HG02571 (cell line): ENCODE results near the gene KCNH3.
"Not testable (repeated sequence)": the region's sequence is repeated elsewhere in the genome, so short reads cannot be mapped to it uniquely, and the experiment has no call there.

Experiments used
- ATAC-seq: cut with Tn5 transposase; IDR thresholded peaks from one replicate; pipeline ENCODE4 v1.9.1; 2021; ENCODE audit warnings: mild to moderate bottlenecking, moderate library complexity; ENCODE audit not compliant: unreplicated experiment

Gene KCNH3

DNA sequence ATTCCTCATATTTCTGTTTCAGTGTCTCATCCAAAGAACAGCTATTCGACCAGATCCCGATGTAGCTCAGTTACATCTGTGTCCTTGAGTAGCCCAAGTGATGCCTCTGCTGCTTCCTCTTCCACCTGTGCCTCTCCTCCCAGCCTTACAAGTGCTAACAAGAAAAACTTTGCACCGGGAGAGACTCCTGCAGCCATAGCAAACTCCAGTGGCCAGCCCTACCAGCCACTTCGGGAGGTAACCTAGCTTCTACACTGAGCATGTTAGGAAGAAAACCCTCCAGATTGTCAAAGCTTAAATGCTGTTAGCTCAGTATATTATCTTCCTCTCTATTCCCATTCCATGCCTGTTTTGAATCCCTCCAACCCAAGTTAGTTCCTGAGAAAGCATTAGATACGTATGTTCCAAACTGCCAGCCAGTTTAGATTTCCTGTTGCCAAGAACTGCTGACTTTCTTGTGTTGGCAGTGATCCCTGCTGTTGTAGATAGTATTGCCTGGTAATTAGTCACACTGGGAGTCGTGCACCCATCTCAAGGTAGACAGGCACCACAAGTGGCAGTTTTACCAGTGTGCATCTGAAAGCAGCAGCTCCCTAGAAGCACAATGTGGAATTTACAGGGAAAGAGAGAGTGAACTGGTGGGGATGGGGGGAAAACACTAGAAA, 14.0 kb upstream of the KCNH3 start:
- ATAC-seq = no peak

DNA sequence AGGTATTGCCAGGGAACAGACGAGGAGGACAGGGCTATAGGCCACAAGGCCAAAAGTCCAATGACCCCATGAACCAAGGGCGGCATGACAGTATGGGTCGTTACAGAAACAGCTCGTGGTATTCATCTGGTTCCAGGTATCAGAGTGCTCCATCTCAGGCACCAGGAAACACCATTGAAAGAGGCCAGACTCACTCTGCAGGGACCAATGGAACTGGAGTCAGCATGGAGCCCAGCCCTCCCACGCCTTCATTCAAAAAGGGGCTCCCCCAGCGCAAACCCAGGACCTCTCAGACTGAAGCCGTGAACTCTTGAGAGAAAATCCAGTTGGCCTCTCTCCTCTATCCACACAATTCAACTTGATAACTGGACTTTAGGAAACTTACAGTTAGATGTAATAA, 12.9 kb upstream of the KCNH3 start:
- no peak for ATAC-seq

DNA sequence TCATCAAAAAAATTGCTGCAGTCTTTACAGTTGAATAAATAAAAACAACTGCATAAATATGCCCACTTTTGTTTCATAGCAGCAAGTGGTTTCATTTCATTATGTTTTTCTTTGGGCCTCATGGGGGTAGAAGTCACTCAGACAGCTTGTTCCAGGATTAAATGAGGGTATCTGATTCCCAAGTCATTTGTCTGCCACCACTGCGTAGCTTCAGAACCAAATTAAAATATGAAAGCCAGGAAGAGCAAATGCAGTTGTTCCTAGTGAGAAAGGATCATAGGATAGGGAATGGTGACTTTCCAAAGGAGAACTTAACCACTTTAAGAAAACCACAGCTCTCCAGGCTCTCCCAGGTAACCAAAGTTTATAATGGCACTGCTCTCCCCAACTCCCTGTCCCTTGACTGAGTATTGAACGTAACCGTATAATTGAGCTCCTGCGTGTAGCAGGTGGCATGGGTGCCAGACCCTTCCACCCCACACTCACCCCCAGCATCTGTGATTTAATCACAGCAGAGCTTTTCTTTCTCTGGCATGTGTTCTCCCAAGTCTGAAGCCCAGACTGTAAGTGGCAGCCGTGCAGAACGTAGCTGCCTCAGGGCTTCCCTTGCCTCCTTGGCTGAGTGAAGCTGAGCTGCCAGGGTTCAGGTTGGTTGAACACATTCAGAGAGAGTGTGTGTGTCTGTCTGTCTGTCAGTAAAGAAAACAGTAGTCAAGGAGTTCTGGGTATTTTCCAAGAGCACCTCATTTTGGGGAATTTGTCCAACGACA, 11.3 kb upstream of the KCNH3 start:
- no peak for ATAC-seq

DNA sequence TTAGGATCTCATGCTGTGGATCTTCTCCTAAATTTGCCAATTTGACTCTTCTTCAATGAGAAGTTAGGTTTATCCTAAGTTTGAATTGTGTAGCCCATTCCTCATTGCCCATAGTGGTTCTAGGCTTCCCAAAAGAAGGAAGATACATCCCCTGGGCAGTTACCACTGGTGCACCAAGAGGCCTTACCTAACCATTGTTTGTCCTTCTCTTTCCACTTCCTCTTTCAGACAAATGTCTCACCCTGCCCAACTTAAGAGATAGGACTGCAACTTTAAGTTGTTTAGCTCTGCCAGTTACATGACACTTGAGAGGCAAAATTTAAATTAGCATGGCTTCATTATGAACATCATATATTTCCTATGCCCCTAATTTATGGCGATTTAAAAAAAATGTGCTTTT, 9.4 kb upstream of the KCNH3 start:
- no peak for ATAC-seq

DNA sequence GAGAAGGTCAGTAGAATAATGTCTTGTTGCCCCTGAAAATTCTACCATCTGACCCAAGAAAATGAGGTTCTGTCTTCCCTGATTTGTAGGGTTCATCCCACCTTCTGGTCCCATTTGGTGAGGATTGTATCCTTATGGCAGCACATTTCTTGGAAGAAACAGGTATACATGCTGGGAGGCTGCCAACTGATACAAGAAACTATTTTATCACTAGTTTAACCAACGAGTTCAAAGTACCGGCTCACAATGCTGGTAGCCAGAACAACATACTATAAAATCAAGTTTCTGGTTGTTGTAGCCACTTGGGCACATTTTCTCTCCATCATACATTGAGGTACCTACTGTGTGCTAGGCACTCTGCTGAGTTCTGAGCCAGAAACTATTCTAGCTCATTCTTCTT, 7.1 kb upstream of the KCNH3 start:
- ATAC-seq = no peak

DNA sequence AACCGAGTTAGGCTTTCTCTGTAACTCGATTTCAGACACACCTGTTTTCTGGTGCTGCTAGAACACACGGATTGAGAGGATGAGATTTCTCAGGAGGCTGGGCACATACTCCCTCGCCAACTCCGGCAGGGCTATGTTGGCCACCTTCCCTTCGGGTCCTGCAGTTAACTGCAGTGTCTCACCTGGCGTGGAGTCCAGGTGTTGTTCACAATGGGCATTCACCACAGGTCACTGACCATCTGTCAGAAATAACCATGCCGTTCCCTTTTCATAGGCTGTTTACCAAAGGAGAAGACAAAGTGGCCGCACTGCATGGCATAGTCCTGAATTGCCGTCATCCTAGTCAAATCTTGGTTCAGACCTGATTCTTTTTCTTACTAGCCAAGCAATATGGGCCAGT, 5.5 kb upstream of the KCNH3 start:
- no peak for ATAC-seq

DNA sequence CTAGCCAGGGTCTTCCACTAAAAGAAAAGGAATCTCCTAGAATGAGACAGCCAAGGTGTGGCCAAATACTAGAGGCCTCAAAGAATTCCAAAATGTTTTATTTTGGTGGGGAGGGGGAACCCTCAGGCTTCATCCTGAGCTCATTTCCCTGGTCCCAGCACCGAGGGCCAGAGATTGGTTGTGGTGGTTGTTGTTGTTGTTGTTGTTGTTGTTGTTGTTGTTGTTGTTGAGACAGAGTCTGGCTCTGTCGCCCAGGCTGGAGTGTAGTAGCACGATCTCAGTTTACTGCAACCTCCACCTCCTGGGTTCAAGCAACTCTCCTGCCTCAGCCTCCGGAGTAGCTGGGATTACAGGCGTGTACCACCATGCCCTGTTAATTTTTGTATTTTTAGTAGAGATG, 4.7 kb upstream of the KCNH3 start:
- not testable (repeated sequence) for ATAC-seq

DNA sequence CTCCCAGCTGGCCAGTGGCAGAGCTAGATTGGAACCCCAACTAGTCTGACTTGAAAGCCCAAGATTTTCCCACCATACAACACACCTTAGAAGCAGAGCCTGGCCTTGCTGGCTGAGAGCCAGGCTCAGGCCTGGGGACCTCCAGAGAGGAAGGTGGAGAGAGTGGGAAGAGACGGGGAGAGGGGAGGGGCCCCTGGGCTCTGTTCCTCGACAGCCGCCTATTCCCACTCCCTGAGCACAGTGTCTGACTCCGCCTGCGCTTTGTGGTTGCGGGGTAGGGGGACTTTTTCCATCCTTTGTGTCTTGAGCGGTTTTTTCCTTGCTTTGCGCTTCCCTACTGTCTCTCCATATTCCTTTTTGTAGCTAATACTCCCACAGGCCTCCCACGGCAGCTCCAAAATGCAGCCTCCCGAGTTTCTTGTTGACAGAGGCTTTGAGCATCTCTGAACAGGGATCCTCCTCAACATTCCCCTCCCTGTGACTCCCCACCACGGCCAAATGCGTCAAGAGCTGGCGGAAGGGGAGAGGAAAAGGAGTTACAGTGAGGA, 4.0 kb upstream of the KCNH3 start:
- no peak for ATAC-seq

DNA sequence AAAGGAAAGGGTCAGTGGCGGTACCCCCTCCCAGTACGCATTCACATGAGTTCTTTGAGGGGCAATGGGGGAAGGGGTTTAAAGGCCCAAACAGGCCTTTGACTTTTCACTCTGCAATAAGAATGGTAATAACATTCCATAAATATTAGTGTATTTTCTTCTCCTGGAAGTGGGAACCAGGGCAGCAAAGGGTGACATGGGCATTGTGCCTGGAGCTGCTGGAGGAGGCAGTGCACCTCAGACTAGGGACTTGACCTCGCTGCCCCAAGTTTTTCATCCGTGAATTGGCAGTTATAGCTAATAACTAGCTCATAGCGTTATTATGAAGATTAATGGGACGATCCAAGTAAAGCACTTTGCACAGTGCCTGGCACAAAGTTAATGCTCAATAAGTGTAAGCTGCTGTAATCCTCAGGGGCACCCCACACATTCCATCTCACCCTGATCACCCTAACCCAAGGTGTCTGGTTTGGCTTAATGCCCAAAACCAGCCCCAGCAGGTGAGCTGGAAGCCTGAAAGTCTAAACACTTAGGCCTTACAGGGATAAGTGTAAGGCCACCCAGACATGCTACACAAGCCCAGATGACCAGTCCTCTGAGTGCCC, 2.8 kb upstream of the KCNH3 start:
- ATAC-seq = no peak

DNA sequence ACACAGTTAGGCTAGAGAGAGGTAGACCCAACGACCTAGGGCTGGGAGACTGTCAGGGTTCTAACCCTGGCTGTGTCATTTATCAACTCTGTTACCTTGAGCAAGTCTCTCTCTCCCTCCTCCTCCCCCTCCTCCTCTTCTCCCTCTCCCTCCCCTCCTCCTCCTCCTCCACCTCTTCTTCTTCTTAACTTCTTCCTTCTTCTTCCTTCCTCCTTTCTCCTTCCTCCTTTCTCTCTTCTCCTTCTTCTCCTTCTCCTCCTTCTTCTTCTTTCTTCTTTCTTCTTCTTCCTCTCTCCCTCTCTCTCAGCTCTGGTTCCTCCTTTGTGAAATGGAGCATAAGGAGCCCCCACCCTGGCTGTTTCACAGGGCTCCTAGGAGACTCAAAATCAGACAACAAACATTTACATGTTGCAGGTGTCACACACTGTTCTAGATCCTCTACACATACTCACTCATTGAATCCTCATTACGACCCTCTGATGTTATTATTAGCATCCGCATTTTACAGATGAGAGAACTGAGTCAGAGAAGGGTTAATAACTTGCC, 2.2 kb upstream of the KCNH3 start:
- ATAC-seq = no peak

DNA sequence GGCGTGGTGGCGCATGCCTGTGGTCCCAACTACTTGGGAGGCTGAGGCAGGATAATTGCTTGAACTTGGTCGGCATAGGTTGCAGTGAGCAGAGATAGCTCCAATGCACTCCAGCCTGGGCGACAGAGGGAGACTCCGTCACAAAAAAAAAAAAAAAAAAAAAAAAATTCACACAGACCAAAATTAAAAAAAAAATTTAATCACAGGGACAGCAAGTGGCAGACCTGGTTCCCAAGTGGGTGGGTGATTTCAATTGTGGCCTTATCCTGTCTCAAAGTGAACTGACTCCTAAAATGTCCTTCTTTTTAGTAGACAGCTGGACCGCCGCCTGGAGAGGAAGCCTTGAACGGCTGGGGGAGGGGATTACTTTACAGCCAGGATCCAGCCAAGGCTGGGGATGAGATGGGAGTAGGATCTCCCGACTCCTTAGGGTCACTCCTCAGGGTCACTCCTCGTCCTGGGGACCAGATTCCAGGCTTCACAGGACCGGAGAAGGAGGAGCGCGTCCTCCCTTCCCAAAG, 1.5 kb upstream of the KCNH3 start:
- ATAC-seq = no peak

DNA sequence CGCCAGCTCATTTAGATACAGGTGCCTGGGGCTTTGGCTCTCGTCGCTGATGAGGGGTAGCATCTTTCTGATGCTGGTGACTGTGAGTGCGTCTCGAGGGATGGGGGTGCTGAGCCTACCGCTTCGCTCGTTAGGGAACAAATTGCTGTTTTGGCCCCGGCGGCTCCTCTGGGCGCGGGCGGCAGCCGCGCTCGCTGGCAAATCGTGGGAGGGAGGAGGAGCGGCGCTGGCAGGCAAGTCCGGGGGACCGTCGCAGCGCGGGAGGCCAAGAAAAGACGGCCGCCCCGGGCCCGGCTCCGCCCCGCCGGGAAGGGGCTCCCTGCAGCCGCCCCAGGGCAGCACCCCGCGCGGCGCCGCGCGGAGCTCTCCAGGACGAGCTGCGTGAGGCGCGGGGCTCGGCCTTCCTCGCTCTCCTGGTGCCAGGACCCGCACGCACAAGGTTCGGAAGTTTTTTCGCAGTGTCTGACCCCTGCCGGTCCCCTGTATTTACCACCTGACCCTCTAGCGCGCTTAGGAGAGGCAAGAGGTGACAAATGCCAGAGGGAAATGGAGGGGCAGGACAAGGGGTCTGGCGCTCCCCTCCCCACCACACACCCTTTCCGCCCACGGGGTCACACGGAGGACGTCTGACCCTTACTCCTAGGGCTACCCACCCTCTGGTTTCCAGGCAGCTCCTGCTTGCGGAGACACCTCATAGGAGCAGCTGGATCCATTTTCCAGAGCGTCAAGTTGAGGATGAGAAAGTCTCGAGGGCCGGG, 899 bp upstream of the KCNH3 start:
- no peak for ATAC-seq

DNA sequence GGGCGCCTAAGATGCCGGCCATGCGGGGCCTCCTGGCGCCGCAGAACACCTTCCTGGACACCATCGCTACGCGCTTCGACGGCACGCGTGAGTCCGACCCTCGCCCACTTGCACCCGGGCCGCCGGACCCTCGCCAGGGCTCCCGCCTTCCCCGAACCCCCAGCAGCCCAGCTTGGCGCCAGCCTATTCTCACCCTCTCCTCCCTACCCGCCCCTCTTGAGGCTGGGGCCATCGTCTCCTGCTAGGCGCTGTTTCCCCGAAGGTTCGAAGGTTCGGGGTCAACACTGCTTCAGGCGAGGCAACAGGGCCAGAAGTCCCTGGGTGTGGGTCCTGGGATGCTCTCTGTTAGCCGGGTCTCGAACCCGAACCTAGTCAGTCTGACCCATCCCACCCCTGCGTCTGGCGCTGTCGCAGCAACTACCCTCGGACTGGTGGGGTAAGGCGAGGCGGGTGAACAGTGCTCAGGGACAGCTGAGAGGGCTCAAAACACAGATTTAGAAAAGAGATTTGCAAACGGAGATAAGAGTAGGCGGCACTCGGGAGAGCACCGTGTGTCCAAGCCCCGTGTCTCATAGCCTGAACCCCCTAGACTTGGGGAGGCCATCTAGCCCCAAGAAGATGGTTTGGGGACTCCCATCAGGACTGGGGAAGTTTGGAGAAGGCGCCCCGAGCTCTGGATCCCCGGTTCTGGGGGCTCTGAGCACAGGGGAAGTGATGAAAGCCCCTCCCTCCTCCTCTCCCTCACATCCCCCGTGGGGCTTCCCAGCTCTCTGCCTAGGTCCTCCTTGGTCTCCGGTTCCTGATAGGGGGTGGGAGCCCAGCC, 787 bp downstream of the KCNH3 start:
- no peak for ATAC-seq

DNA sequence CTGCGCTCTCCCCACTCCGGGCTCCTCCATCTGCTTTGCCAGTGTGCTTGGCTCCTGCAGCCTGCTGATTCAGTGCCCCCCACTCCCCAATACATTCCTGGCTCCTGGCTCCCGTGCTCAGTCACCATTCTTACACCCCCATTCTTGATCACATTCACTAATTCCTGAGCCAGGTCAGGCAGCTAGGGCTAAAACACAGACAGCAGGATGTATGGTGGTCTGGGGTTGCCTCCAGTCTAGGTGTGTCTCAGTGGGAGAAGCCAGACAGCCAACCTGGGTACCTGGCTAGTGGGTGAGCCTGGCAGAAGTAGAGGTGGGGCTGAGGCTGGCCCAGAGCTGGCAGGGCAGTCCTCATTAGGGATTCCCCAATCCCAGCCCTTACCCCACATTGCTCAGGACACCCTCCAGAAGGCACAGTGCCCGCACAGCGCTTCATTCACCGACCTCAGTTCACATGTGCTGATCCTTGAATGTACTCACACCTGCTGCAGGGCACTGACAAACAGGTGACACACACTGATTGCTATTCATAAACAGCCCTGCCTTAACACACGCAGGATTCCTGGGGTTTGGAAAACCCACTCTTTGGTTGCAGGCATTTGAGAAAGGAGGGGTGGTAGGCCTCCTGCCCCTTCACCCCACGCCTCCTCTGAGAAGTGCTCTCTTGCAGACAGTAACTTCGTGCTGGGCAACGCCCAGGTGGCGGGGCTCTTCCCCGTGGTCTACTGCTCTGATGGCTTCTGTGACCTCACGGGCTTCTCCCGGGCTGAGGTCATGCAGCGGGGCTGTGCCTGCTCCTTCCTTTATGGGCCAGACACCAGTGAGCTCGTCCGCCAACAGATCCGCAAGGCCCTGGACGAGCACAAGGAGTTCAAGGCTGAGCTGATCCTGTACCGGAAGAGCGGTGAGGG, 1.7 kb downstream of the KCNH3 start:
- ATAC-seq = no peak

DNA sequence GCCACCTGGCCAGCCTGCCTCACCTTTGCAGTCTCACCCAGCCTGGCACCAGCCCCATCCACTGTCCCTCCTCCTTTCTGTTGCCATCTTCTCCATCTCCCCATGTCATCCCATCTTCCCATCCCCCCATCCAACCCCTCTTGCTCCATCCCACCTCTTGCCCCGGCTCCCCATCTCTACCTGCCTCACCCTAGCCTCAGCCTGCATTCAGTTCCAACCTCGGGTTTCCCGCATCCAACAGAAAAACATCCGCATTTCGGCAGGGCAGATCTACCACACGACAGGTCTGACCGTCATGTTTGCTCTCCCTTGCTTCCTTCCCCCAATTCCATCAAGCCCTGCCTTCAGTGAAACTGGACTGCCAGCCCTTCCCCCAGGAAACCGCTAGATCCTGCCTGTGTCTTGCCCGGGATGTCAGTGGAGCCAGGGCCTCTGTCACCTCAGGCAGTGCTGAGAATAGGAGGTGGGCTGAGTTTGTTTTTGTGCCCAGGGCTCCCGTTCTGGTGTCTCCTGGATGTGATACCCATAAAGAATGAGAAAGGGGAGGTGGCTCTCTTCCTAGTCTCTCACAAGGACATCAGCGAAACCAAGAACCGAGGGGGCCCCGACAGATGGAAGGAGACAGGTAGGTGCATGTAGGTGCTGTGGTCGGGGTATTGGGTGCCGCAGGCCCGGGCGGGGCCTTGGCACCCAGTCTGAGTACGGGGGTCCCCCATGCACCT, 2.5 kb downstream of the KCNH3 start:
- no peak for ATAC-seq

DNA sequence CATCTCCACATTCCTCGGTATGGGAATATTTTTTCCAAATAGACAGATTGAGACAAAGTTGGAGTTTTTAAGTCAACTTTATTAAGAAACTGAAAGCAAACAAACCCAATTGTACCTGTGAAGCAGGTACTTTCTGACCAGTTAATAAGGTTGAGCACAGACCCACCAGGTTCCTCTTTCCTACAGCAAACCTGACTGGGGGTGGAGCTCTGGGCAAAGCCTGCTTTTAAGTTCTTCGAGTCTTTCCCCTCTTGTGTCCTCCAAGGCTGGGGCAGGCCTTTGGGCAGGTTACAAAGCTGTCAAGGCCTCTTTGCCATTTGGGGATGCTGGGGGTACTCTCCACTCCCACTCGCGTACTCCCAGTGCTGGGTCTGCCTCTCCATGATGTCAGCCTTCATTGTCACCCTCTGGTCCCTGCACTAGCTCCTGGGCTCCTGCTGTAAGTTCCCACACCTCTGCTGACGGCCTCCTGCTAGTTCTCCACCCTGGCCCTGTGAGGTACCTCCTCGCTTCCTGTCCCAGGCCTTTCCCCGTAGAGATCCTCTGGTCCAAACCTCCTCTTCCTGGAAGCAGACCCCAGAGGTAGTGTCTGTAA, 3.2 kb downstream of the KCNH3 start:
- no peak for ATAC-seq

DNA sequence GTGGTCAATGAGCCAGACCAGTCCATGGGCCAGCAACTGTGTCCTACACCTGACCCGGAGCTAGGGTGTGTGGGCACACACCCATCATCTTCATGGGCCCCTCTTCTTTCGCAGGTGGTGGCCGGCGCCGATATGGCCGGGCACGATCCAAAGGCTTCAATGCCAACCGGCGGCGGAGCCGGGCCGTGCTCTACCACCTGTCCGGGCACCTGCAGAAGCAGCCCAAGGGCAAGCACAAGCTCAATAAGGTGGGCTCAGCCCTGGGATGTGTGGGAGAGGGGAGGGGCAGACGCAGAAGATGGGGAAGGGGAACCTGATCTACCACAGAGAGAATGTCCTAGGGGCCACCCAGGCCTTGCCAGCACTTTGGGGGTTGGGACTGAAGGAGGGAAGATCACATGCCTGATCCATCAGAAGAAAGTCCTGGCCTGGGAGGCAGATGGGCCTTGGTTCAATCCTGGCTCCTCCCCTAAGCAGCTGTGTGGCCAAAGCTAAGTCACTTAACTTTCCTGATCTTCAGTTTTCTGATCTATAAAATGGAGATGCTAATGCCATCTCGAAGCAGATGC, 3.8 kb downstream of the KCNH3 start:
- ATAC-seq = no peak
